ENCODE results near the gene UBAP2L. TPM values are rescaled to one million over a fixed set of nuclear protein-coding genes. Genes with fewer than 3 reads are reported as not detected.
"Not testable (repeated sequence)": the region's sequence is repeated elsewhere in the genome, so short reads cannot be mapped to it uniquely, and the experiment has no call there.

UBAP2L gene
- total and polyA plus RNA-seq, 4 donors, result 58.4 to 155 (median 99.7) TPM

- H3K4me3 ChIP-seq (ENCODE audit: low read depth, low read length), result no peak overlapping the region
- H3K9me3 ChIP-seq (ENCODE audit: control insufficient read depth, insufficient read depth, low read length), result no peaks in the 10 kb centered on the region
- H3K27me3 ChIP-seq (ENCODE audit: control insufficient read depth, insufficient read depth, low read length), result no peaks in the 10 kb centered on the region
- H3K4me1 ChIP-seq (ENCODE audit: control insufficient read depth, insufficient read depth, low read length), result no peaks in the 10 kb centered on the region
- H3K27ac ChIP-seq (ENCODE audit: low read depth, low read length), result no peak overlapping the region
- no peaks in the 10 kb centered on the region for H3K36me3 ChIP-seq (ENCODE audit: control insufficient read depth, insufficient read depth, low read length)
- 100% methylated on average over 1 of the region's 1 CpG for WGBS (ENCODE audit: insufficient coverage)
- DNase-seq (ENCODE audit: low read depth in 4 of 6, low spot score in 6 of 6), result no peak
These were observed 70.2 kb downstream of the UBAP2L start for GRCh38 chr1:154290921-154291320.

GRCh38 chr1:154295408-154296235 lies 74.9 kb downstream of the UBAP2L start:
- Histone ChIP-seq H3K27ac (ENCODE audit: low read depth, low read length) (no peak overlapping the region), H3K9me3 (ENCODE audit: control insufficient read depth, insufficient read depth, low read length) (no peaks in the 10 kb centered on the region), H3K4me1 (ENCODE audit: control insufficient read depth, insufficient read depth, low read length) (no peaks in the 10 kb centered on the region), H3K4me3 (ENCODE audit: low read depth, low read length) (no peak overlapping the region), H3K36me3 (ENCODE audit: control insufficient read depth, insufficient read depth, low read length) (no peaks in the 10 kb centered on the region), H3K27me3 (ENCODE audit: control insufficient read depth, insufficient read depth, low read length) (no peaks in the 10 kb centered on the region)
- WGBS (ENCODE audit: insufficient coverage), result 76% methylated on average over 2 of the region's 8 CpGs
- DNase-seq (ENCODE audit: low read depth in 4 of 6, low spot score in 6 of 6), result no peak

GRCh38 chr1:154301582-154301981 lies 80.8 kb downstream of the UBAP2L start:
- no CpG with 5 or more reads among the region's 1 CpG for WGBS (ENCODE audit: insufficient coverage)
- no peak overlapping the region for H3K4me3 ChIP-seq (ENCODE audit: low read depth, low read length)

DNA sequence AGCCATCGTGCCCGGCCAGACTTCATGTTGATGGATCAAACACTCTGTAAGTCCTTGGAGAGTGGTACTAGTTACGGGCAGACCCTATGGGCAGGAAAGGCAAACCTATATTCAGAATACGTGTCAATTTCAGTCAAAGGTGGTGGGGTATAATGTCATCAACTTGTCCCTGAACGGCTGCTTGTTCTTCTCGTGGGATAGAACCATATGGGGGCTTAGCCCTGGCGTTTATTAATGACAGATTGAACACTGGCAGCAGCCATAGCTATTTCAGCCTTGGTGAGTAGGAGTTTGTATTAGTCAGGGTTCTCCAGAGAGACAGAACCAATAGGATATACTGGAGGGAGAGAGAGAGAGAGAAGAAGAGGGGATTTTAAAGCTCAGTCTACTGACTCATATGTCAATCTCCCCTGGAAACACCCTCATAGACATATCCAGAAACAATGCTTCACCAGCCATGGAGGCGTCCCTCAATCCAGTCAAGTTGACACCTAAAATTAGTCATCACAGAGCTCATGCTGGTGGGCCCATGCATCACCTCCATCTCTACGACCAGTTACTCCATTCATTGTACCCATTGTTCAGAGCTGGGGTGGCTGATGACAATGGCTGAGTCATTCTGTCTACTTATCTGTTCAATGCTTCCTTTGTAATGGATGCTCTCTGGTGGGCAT lies 84.0 kb downstream of the UBAP2L start:
- Histone ChIP-seq H3K27ac (ENCODE audit: low read depth, low read length) (no peak overlapping the region), H3K4me1 (ENCODE audit: control insufficient read depth, insufficient read depth, low read length) (no peaks in the 10 kb centered on the region), H3K36me3 (ENCODE audit: control insufficient read depth, insufficient read depth, low read length) (no peaks in the 10 kb centered on the region), H3K27me3 (ENCODE audit: control insufficient read depth, insufficient read depth, low read length) (no peaks in the 10 kb centered on the region), H3K4me3 (ENCODE audit: low read depth, low read length) (no peak overlapping the region), H3K9me3 (ENCODE audit: control insufficient read depth, insufficient read depth, low read length) (no peaks in the 10 kb centered on the region)
- WGBS (ENCODE audit: insufficient coverage), result 79% methylated on average over 7 of the region's 9 CpGs
- DNase-seq (ENCODE audit: low read depth in 4 of 6, low spot score in 6 of 6), result no peak

More at GRCh38 chr1:154301582-154301981, 80.8 kb downstream of the UBAP2L start:
- H3K9me3 ChIP-seq (ENCODE audit: control insufficient read depth, insufficient read depth, low read length), result no peaks in the 10 kb centered on the region
- no peaks in the 10 kb centered on the region for H3K27me3 ChIP-seq (ENCODE audit: control insufficient read depth, insufficient read depth, low read length)
- DNase-seq (ENCODE audit: low read depth in 4 of 6, low spot score in 6 of 6), result no peak
- H3K27ac ChIP-seq (ENCODE audit: low read depth, low read length), result no peak overlapping the region
- no peaks in the 10 kb centered on the region for H3K4me1 ChIP-seq (ENCODE audit: control insufficient read depth, insufficient read depth, low read length)
- H3K36me3 ChIP-seq (ENCODE audit: control insufficient read depth, insufficient read depth, low read length), result no peaks in the 10 kb centered on the region

DNA sequence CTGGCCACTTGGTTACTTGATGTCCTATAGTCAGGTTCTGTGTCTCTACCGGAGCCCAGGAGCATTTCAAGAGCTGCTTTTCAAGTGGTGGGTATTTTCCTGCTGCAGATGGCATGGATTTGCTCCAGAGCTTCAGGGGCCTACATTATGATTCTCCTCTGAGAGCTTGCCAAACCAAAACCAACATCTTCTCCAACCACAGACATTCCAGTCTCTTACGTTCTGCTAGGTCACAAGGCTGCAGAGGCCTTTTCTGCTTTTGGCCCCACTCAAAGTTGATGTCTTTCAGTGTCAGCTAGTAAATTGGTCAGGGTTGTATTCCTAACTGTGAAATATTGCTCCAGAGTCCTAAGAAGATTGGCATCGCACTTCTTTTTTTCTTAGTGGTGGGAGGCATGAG lies 85.4 kb downstream of the UBAP2L start:
- WGBS (ENCODE audit: insufficient coverage), result 71% methylated on average over 1 of the region's 3 CpGs
- no peaks in the 10 kb centered on the region for H3K36me3 ChIP-seq (ENCODE audit: control insufficient read depth, insufficient read depth, low read length)

GRCh38 chr1:154307670-154308270 lies 87.0 kb downstream of the UBAP2L start:
- not testable (repeated sequence) for H3K27ac ChIP-seq (ENCODE audit: low read depth, low read length); DNase-seq (ENCODE audit: low read depth in 4 of 6, low spot score in 6 of 6); H3K36me3 ChIP-seq (ENCODE audit: control insufficient read depth, insufficient read depth, low read length); H3K4me3 ChIP-seq (ENCODE audit: low read depth, low read length); H3K27me3 ChIP-seq (ENCODE audit: control insufficient read depth, insufficient read depth, low read length); H3K4me1 ChIP-seq (ENCODE audit: control insufficient read depth, insufficient read depth, low read length); H3K9me3 ChIP-seq (ENCODE audit: control insufficient read depth, insufficient read depth, low read length)
- 70% methylated on average over 4 of the region's 4 CpGs for WGBS (ENCODE audit: insufficient coverage)

More for the DNA sequence above, 85.4 kb downstream of the UBAP2L start:
- no peaks in the 10 kb centered on the region for H3K9me3 ChIP-seq (ENCODE audit: control insufficient read depth, insufficient read depth, low read length)
- H3K27me3 ChIP-seq (ENCODE audit: control insufficient read depth, insufficient read depth, low read length), result no peaks in the 10 kb centered on the region
- H3K4me1 ChIP-seq (ENCODE audit: control insufficient read depth, insufficient read depth, low read length), result no peaks in the 10 kb centered on the region
- no peak for DNase-seq (ENCODE audit: low read depth in 4 of 6, low spot score in 6 of 6)
- no peak overlapping the region for H3K4me3 ChIP-seq (ENCODE audit: low read depth, low read length)
- H3K27ac ChIP-seq (ENCODE audit: low read depth, low read length), result no peak overlapping the region

GRCh38 chr1:154309136-154309535 lies 88.4 kb downstream of the UBAP2L start:
- not testable (repeated sequence) for H3K9me3 ChIP-seq (ENCODE audit: control insufficient read depth, insufficient read depth, low read length); H3K4me1 ChIP-seq (ENCODE audit: control insufficient read depth, insufficient read depth, low read length); DNase-seq (ENCODE audit: low read depth in 4 of 6, low spot score in 6 of 6); H3K27me3 ChIP-seq (ENCODE audit: control insufficient read depth, insufficient read depth, low read length); H3K4me3 ChIP-seq (ENCODE audit: low read depth, low read length); H3K36me3 ChIP-seq (ENCODE audit: control insufficient read depth, insufficient read depth, low read length); H3K27ac ChIP-seq (ENCODE audit: low read depth, low read length)
- WGBS (ENCODE audit: insufficient coverage), result 82% methylated on average over 4 of the region's 7 CpGs

GRCh38 chr1:154312229-154313065 lies 91.7 kb downstream of the UBAP2L start:
- H3K4me1 ChIP-seq (ENCODE audit: control insufficient read depth, insufficient read depth, low read length); DNase-seq (ENCODE audit: low read depth in 4 of 6, low spot score in 6 of 6); H3K36me3 ChIP-seq (ENCODE audit: control insufficient read depth, insufficient read depth, low read length); H3K4me3 ChIP-seq (ENCODE audit: low read depth, low read length); H3K27ac ChIP-seq (ENCODE audit: low read depth, low read length); H3K27me3 ChIP-seq (ENCODE audit: control insufficient read depth, insufficient read depth, low read length); H3K9me3 ChIP-seq (ENCODE audit: control insufficient read depth, insufficient read depth, low read length): not testable (repeated sequence)
- 92% methylated on average over 8 of the region's 13 CpGs for WGBS (ENCODE audit: insufficient coverage)

DNA sequence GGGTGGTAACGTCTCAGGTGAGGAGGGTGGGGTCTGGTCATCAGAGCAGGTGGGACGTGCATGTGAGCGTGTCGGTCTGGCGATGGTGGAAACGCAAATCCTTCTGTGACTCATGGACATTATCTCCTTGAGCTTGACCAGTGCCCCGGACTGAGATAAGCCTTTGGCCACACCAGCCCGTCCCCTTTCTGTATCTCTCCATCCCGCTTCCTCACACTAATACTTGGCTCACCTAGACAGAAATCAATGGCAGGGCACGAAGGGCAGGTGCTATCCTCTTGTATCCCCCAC lies 92.3 kb downstream of the UBAP2L start:
- H3K9me3 ChIP-seq (ENCODE audit: control insufficient read depth, insufficient read depth, low read length), result peaks cover 2% of the 10 kb centered on the region
- DNase-seq (ENCODE audit: low read depth in 4 of 6, low spot score in 6 of 6), result no peak
- no peak overlapping the region for H3K4me3 ChIP-seq (ENCODE audit: low read depth, low read length)
- H3K36me3 ChIP-seq (ENCODE audit: control insufficient read depth, insufficient read depth, low read length), result no peaks in the 10 kb centered on the region
- no peak overlapping the region for H3K27ac ChIP-seq (ENCODE audit: low read depth, low read length)
- H3K4me1 ChIP-seq (ENCODE audit: control insufficient read depth, insufficient read depth, low read length), result no peaks in the 10 kb centered on the region
- H3K27me3 ChIP-seq (ENCODE audit: control insufficient read depth, insufficient read depth, low read length), result no peaks in the 10 kb centered on the region
- 95% methylated on average over 9 of the region's 10 CpGs for WGBS (ENCODE audit: insufficient coverage)
